Endothelial cell of umbilical vein (primary cell): ENCODE data around the gene NDST4.

Source experiments
- CTCF ChIP-seq, 2 donors: IDR thresholded peaks; 1 replicate in 1 of 2; 2 replicates in 1 of 2; pipeline ENCODE4 v1.5.1; 2011; ENCODE audit warnings: low read length in 2 of 2, mild to moderate bottlenecking in 2 of 2, moderate library complexity in 2 of 2, control low read depth in 1 of 2, inconsistent platforms in 1 of 2, low read depth in 1 of 2; ENCODE audit not compliant: insufficient read depth in 1 of 2; ENCODE audit errors: extremely low read depth in 1 of 2
- EZH2 ChIP-seq: IDR thresholded peaks from 2 replicates; pipeline ENCODE4 v1.6.1; 2012; ENCODE audit warnings: borderline replicate concordance, low read depth, mild to moderate bottlenecking, moderate library complexity, low read length, inconsistent platforms; ENCODE audit not compliant: severe bottlenecking
- JUN ChIP-seq: IDR thresholded peaks from 2 replicates; pipeline ENCODE4 v1.6.1; 2011; ENCODE audit warnings: borderline replicate concordance, low read depth; ENCODE audit not compliant: insufficient read length, insufficient read depth
- POLR2A ChIP-seq: IDR thresholded peaks from 2 replicates; pipeline ENCODE4 v1.6.1; 2012; ENCODE audit warnings: low read depth, mild to moderate bottlenecking, control low read depth, low read length
- POLR2AphosphoS5 ChIP-seq: IDR thresholded peaks from 2 replicates; pipeline ENCODE4 v1.6.1; 2012; ENCODE audit warnings: low read depth, mild to moderate bottlenecking, control low read depth, low read length, moderate library complexity; ENCODE audit not compliant: insufficient read depth

DNA sequence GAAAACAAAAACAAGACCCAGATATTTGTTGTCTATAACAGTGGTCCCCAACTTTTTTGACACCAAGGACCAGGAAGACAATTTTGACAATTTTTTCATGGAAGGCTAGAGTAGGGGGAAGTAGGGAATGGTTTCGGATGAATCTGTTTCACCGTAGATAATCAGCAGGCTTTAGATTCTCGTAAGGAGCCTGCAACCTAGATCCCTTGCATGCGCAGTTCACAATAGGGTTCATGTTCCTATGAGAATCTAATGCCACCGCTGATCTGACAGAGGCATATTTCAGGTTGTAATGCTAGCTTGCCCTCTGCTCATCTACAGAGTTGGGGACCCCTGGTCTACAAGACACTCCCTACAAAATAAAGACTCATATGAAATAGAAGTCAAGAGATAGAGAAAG is 229.8 kb downstream of the NDST4 start:
- TF ChIP-seq CTCF (IDR thresholded peaks at IDR 0.05; ENCODE audit: extremely low read depth in 1 of 2, insufficient read depth in 1 of 2, low read depth in 1 of 2, low read length in 2 of 2), result no peak
- TF ChIP-seq EZH2, result no peak
- no peak for TF ChIP-seq POLR2A
- TF ChIP-seq JUN, result no peak
- TF ChIP-seq POLR2AphosphoS5, result no peak
